ENCODE measurements around the gene DPP10. TPM values are rescaled to one million over a fixed set of nuclear protein-coding genes. Genes with fewer than 3 reads are reported as not detected.

The DPP10 gene
- total RNA-seq, 1 experiment from 2014 or later: not detected

DNA sequence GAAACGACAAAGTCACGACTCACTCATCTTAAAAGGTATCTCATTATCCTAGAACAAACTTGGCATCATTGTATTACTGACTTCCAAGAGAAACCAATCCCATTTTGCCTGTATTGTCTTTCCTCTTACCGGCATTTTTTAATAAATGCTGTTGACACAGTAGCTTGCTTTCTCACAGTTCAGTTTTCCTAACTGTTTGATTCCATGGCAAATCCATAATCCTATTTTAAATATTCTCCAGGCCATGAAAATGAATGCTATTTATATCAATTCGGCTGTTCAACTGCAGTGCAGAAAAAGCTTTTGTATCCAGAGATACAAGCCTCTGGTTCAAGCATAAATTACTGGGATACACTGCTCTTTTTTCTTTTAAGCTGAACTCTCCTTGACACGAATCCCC, 1241.9 kb downstream of the DPP10 start:
- H3K4me1 ChIP-seq (replicated peaks): no peaks in the 10 kb centered on the region

DNA sequence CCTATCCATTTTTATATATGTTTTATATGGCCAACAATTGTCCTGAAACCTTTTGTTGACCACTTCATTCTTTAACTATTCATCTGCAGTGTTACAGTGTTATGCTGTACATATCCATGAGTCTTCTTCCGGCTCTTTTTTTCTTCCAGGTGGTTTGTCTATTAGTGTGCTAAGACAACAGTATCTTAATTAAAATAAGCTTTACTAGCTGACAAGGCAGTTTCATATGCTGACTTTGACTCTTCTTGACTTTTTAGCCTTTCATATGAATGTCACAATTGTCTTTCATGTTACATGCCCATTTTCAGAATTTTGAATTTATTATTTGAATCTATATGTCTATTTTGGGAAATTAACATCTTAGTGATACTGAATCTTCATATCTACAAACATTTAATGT, 1249.0 kb downstream of the DPP10 start:
- Histone ChIP-seq H3K27me3 (replicated peaks) (no peaks in the 10 kb centered on the region), H3K36me3 (no peaks in the 10 kb centered on the region), H3K27ac (no peak overlapping the region), H3K9me3 (replicated peaks) (no peaks in the 10 kb centered on the region; the same call in 1 of the 2 replicates), H3K4me3 (no peak overlapping the region), H3K4me1 (replicated peaks) (no peaks in the 10 kb centered on the region)
- no peak for DNase-seq (ENCODE audit: low read depth in 1 of 2, low spot score in 2 of 2)

More for the DNA sequence above, 1241.9 kb downstream of the DPP10 start:
- H3K27ac ChIP-seq: no peak overlapping the region
- no peaks in the 10 kb centered on the region for H3K27me3 ChIP-seq (replicated peaks)
- H3K9me3 ChIP-seq (replicated peaks): peaks cover 3% of the 10 kb centered on the region
- H3K36me3 ChIP-seq: no peaks in the 10 kb centered on the region
- H3K4me3 ChIP-seq: no peak overlapping the region
- no peak for DNase-seq (ENCODE audit: low read depth in 1 of 2, low spot score in 2 of 2)

DNA sequence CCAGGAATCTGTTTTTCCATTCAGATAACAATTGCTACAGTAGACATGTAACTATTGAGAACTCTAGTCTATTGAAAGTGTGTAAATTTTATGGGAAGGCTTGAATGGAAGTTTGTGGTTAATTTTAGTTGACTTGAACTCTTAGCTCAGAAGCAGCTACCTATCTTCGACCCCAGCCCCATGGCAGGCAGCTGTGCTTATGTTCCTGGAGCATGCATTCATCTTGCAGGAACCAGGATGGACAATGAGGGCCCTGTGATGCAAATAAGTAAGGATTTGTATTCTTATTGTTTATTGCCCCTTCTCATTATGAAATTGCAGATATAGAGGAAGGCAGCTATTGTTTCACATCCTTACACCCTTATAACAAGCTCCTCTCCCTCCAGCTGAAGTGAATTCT, 1252.2 kb downstream of the DPP10 start:
- Histone ChIP-seq H3K4me3 (no peak overlapping the region), H3K27ac (no peak overlapping the region), H3K27me3 (replicated peaks) (no peaks in the 10 kb centered on the region), H3K9me3 (replicated peaks) (peaks cover 5% of the 10 kb centered on the region; the same call in 1 of the 2 replicates), H3K4me1 (replicated peaks) (no peaks in the 10 kb centered on the region), H3K36me3 (no peaks in the 10 kb centered on the region)
- no peak for DNase-seq (ENCODE audit: low read depth in 1 of 2, low spot score in 2 of 2)

DNA sequence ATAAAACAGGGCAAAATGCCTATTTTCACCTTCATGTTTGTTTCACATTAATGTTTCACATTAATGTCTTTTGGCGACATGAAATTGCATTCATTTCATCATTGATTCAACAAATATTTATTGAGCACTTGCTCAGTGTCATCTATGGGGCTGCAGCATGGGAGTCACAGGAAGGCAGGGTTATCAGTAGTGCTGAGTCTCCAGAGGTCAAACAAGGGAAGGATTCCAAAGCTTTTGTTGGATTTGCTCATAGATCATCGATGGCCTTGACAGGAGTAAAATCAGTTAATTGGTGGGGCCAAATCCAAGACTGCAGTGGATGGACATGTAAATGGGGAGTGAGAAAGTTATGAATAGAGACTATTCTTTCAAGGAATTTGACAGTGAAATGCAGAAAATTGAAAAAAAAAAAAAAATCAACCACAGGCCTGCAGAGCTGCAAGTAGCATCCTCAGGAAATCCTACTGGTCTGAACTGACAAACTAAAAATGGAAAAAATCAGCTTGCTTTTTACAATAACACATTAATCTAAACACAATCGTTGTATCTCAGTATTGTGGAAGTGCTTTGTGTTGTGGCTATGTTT, 1290.8 kb downstream of the DPP10 start:
- no peak overlapping the region for H3K4me3 ChIP-seq
- H3K4me1 ChIP-seq (replicated peaks): no peaks in the 10 kb centered on the region
- no peaks in the 10 kb centered on the region for H3K36me3 ChIP-seq
- H3K27ac ChIP-seq: no peak overlapping the region
- H3K9me3 ChIP-seq (replicated peaks): 0 out of 2 replicates have a peak, but pooled peaks cover 4% of the 10 kb centered on the region
- DNase-seq (ENCODE audit: low read depth in 1 of 2, low spot score in 2 of 2): no peak
- H3K27me3 ChIP-seq (replicated peaks): no peaks in the 10 kb centered on the region

DNA sequence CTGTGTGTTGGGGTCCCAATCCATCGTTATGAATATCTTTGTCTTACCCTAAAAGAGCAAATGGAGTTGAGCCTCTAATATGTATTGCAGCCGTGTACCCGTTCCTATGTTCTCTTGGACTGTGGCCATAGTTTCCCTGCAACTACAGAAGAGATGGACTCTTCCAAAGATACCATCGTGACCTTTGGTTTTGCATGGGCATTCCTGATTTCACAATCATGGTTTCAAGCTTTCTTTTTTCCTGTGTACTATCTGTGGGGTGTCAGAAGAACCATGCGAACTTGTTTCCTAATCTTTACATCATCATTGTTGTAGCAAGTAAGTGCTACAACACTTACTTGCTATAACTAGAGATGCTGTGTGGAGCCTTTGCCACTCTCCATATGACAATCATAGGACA, 1295.7 kb downstream of the DPP10 start:
- no peak for DNase-seq (ENCODE audit: low read depth in 1 of 2, low spot score in 2 of 2)
- H3K4me3 ChIP-seq: no peak overlapping the region
- no peak overlapping the region for H3K27ac ChIP-seq
- no peaks in the 10 kb centered on the region for H3K36me3 ChIP-seq
- peaks cover 4% of the 10 kb centered on the region; the same call in 1 of the 2 replicates for H3K9me3 ChIP-seq (replicated peaks)
- H3K27me3 ChIP-seq (replicated peaks): no peaks in the 10 kb centered on the region
- no peaks in the 10 kb centered on the region for H3K4me1 ChIP-seq (replicated peaks)

DNA sequence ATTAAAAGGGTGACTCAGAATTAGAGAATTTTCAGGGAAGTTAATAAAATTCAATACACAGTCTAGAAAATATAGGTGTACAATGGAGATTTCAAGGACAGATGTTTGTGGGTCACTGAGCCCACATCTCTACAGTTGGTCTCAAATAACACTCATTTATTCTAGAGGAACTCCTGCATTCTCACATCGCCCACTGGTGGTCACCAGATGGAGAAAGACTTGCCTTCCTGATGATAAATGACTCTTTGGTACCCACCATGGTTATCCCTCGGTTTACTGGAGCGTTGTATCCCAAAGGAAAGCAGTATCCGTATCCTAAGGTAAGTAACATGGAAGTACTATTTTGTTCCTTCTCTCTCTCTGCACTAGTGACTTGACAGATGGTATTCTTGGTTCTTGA, 1297.1 kb downstream of the DPP10 start:
- no peaks in the 10 kb centered on the region for H3K4me1 ChIP-seq (replicated peaks)
- no peaks in the 10 kb centered on the region for H3K27me3 ChIP-seq (replicated peaks)
- peaks cover 4% of the 10 kb centered on the region; the same call in 1 of the 2 replicates for H3K9me3 ChIP-seq (replicated peaks)
- DNase-seq (ENCODE audit: low read depth in 1 of 2, low spot score in 2 of 2): no peak
- H3K27ac ChIP-seq: no peak overlapping the region
- H3K36me3 ChIP-seq: no peaks in the 10 kb centered on the region
- no peak overlapping the region for H3K4me3 ChIP-seq

DNA sequence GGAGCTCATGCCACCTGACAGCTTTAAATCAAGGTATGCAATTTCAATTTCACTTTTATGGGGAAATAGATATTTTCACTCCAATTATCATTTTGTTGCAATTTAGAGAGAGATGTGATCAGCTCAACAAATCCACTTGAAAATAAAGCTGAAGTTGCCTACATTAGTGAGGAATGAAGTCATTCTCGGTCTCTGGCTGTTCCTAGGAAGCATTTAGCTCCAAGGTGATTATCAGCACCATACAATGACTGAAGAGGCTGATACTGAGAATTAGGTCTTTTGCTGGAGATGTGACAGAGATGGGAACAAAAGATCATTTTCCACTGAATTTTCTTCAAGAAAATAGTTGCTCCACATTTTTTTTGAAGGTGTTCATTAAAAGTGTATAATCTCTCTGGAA, 1303.7 kb downstream of the DPP10 start:
- Histone ChIP-seq H3K36me3 (no peaks in the 10 kb centered on the region), H3K27me3 (replicated peaks) (no peaks in the 10 kb centered on the region), H3K27ac (no peak overlapping the region), H3K9me3 (replicated peaks) (no peaks in the 10 kb centered on the region; the same call in none of the 2 replicates), H3K4me3 (no peak overlapping the region), H3K4me1 (replicated peaks) (no peaks in the 10 kb centered on the region)
- no peak for DNase-seq (ENCODE audit: low read depth in 1 of 2, low spot score in 2 of 2)

DNA sequence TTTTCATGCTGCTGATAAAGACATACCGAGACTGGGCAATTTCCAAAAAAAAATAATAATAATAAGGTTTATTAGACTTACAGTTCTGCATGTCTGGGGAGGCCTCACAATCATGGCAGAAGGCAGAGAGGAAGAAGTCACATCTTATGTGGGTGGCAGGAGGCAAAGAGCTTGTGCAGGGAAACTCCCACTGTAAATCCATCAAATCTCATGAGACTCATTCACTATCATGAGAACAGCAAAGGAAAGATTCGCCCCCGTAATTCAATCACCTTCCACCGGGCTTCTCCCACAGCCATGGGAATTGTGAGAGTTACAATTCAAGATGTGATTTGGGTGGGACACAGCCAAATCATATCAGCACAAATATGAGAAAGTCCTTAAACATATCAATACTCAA, 1314.8 kb downstream of the DPP10 start:
- DNase-seq (ENCODE audit: low read depth in 1 of 2, low spot score in 2 of 2): no peak

DNA sequence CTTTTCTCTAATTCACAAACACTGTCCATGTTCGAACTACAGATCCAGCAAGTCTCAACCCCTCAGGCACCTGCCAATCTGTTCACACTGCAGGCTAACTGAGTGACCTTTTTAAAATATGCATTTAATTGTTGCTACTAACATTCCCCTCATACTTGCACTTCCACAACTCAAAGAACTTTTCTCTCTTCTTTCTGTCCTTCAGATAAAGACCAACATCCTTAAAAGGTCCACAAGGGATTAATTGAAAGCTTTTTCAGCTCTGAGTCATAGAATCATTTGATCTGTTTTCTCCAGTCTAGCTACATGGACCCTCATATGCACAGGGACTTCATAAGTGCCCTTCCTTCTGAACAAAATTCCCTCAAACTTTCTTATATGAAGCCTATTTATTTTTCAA, 1321.2 kb downstream of the DPP10 start:
- Histone ChIP-seq H3K4me1 (replicated peaks) (no peaks in the 10 kb centered on the region), H3K36me3 (no peaks in the 10 kb centered on the region), H3K9me3 (replicated peaks) (0 out of 2 replicates have a peak, but pooled peaks cover 2% of the 10 kb centered on the region), H3K27ac (no peak overlapping the region), H3K4me3 (no peak overlapping the region), H3K27me3 (replicated peaks) (no peaks in the 10 kb centered on the region)
- DNase-seq (ENCODE audit: low read depth in 1 of 2, low spot score in 2 of 2): no peak

More for the DNA sequence above, 1314.8 kb downstream of the DPP10 start:
- Histone ChIP-seq H3K27me3 (replicated peaks) (no peaks in the 10 kb centered on the region), H3K9me3 (replicated peaks) (no peaks in the 10 kb centered on the region), H3K4me3 (no peak overlapping the region), H3K27ac (no peak overlapping the region), H3K36me3 (no peaks in the 10 kb centered on the region), H3K4me1 (replicated peaks) (no peaks in the 10 kb centered on the region)

DNA sequence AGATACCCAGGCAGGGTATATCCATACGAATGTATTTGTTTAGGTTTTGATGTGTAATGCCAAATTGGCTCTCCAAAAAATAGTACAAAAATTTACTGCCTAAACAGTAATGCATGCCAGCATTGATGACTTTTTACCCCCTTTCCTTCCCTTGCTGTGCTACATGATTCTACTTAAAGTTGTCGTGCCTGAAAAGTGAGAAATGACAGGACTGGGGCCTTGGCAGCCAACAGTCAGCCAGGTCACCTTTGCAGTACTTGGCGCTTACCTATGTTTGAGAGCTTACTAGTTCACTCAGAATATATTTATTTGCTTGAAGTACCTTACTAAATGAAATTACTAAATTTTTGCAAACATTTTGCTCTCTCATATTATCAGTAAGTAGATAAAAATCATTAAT, 1329.1 kb downstream of the DPP10 start:
- no peak for DNase-seq (ENCODE audit: low read depth in 1 of 2, low spot score in 2 of 2)
- Histone ChIP-seq H3K9me3 (replicated peaks) (no peaks in the 10 kb centered on the region), H3K27ac (no peak overlapping the region), H3K4me3 (no peak overlapping the region), H3K36me3 (no peaks in the 10 kb centered on the region), H3K27me3 (replicated peaks) (no peaks in the 10 kb centered on the region), H3K4me1 (replicated peaks) (no peaks in the 10 kb centered on the region)

DNA sequence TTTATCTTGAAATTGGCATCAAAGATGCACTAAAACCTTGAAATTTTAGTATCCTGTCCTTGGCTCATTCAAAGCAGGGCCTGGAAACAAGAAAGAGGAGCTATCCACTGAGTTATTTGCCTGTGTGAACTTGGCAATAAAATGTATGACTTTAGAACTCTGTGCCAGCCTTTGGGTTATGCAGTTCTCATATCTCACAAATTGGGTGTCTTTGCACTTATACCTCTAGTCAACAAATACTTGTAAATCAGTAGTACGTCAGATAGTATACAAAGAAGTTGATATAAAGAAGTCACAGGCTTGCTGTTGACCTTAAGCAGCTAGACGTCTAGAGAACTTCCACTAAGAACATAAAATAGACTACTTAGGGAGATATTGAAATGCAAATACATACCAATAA, 1331.9 kb downstream of the DPP10 start:
- H3K9me3 ChIP-seq (replicated peaks): no peaks in the 10 kb centered on the region
- no peak overlapping the region for H3K4me3 ChIP-seq
- no peaks in the 10 kb centered on the region for H3K36me3 ChIP-seq
- H3K4me1 ChIP-seq (replicated peaks): no peaks in the 10 kb centered on the region
- H3K27me3 ChIP-seq (replicated peaks): no peaks in the 10 kb centered on the region
- no peak for DNase-seq (ENCODE audit: low read depth in 1 of 2, low spot score in 2 of 2)
- no peak overlapping the region for H3K27ac ChIP-seq

DNA sequence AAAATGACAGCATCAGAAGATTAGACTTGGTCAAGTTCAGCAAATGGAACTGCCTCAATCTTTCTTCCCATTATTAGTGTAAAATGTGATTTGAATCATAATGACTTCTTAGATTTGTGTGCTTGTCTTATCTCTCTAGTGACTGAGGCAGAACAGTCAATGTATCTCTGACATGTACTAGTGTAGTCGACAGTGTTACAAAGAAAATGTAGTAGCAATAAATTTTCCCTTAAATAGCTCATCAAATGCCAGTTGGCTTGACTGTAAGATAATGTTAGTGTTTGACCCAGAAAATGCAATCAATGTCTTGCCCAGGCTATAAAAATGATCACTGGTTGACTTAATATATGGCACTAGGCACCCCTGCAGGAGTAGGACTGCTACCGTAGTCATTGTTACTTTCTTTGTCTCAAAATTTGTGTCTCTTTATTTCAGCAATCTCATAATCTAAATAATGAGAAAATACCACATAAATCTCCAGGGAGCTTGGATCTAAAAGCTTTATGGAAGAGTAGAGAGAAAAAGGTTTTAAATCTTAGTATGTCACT, 1336.7 kb downstream of the DPP10 start:
- no peak for DNase-seq (ENCODE audit: low read depth in 1 of 2, low spot score in 2 of 2)
- Histone ChIP-seq H3K9me3 (replicated peaks) (no peaks in the 10 kb centered on the region), H3K4me3 (no peak overlapping the region), H3K27me3 (replicated peaks) (no peaks in the 10 kb centered on the region), H3K4me1 (replicated peaks) (no peaks in the 10 kb centered on the region), H3K27ac (no peak overlapping the region), H3K36me3 (no peaks in the 10 kb centered on the region)

DNA sequence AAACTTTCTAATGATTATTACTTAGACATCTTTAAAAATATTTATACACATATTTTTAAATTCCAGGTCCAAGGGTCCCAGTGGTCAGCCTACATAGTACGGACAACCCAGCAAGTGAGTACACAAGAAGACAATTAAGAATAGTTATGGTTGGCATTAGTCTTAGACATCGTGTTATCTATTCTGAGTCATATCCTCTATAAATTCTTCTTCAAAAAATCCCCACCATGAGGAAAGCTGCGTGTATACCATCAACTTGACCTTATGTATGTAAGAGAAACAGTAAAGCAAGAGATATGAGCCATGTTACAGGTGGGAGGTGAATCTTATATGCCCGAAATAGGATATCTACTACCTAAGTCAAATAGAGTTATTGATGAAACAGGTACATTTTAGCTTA, 1339.8 kb downstream of the DPP10 start:
- no peaks in the 10 kb centered on the region for H3K27me3 ChIP-seq (replicated peaks)
- no peak for DNase-seq (ENCODE audit: low read depth in 1 of 2, low spot score in 2 of 2)
- no peak overlapping the region for H3K4me3 ChIP-seq
- no peak overlapping the region for H3K27ac ChIP-seq
- no peaks in the 10 kb centered on the region for H3K36me3 ChIP-seq
- no peaks in the 10 kb centered on the region for H3K9me3 ChIP-seq (replicated peaks)
- H3K4me1 ChIP-seq (replicated peaks): no peaks in the 10 kb centered on the region

DNA sequence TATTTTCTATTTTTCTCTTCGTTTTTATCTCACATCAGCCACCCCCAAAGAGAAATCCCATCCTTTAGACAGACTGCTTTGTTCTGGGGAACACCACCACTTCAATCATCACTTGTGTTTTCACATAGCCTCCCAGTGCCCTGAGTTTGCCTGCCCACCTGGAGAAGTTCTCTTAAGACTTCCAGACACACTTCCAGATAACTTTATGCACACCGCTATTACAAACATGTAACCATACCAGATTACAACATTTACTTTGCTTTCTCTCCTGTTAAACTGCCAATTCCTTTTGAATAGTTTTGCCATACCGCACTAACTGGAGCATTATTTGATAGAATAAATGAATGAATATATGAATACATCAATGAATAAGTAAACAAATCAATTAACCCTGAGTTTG, 1353.6 kb downstream of the DPP10 start:
- Histone ChIP-seq H3K4me3 (no peak overlapping the region), H3K27ac (no peak overlapping the region), H3K27me3 (replicated peaks) (no peaks in the 10 kb centered on the region), H3K36me3 (no peaks in the 10 kb centered on the region), H3K9me3 (replicated peaks) (no peaks in the 10 kb centered on the region), H3K4me1 (replicated peaks) (no peaks in the 10 kb centered on the region)
- DNase-seq (ENCODE audit: low read depth in 1 of 2, low spot score in 2 of 2): no peak

DNA sequence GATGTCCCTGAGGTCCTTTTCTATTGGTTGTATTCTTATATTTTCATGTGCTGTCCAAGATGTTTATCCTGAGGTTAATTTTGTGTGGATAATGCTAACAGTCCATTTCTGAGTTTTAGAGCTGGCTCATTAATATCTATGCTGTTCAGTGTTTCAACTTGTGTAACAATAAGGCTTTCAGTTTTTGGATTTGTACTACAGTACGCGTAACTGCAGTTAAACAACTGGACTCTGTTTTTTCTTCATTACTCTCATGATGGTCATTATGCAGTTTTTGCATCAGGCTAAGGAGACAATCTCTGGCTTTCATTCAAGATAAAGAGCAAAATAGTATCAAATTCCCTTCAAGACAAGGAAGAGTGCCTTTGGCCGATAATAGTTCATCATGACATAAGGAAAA, 1364.8 kb downstream of the DPP10 start:
- no peaks in the 10 kb centered on the region for H3K27me3 ChIP-seq (replicated peaks)
- no peaks in the 10 kb centered on the region for H3K9me3 ChIP-seq (replicated peaks)
- H3K27ac ChIP-seq: no peak overlapping the region
- H3K4me1 ChIP-seq (replicated peaks): no peaks in the 10 kb centered on the region
- no peak for DNase-seq (ENCODE audit: low read depth in 1 of 2, low spot score in 2 of 2)
- no peaks in the 10 kb centered on the region for H3K36me3 ChIP-seq
- no peak overlapping the region for H3K4me3 ChIP-seq
